ENCODE measurements around the gene PRR14. TPM values are rescaled to one million over a fixed set of nuclear protein-coding genes. Genes with fewer than 3 reads are reported as not detected.

Gene PRR14
- total and polyA plus RNA-seq, 2 of the 4 experiments (the other 2 are of a cell fraction), result 1.4 to 11.9 TPM

DNA sequence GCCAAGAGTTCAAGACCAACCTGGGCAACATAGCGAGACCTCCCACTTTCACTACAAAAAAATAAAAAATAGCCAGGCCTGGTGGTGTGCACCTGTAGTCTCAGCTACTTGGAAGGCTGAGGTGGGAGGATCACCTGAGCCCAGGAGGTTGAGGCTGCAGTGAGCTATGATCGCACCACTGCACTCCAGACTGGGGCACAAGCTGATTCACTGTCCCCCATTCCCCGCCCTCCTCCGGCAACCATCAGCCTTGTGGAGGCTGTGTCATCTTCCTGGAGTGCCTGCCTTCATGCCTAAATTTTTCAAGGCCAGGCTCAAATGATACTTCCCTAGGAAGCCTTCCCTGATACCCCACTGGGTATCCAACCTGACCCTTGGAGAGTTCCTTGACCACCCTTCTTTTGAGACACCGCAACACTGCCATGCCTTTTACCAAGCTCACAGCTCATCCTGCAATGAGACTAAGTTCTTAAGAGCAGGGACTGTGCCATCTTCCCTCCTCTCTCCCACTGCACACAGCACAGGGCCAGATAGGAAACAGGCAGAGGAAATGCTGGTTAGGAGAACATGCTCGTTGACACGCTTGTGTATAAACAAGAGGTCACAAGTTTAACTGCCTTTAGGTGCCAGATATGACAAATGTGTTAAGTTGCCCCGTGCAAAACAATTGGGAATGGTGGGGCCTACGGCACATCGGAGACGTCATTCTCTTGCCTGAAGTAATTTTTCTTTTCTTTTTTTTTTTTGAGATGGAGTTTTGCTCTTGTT, 44.4 kb downstream of the PRR14 start:
- peaks cover 7% of the 10 kb centered on the region for H3K9me1 ChIP-seq (ENCODE audit: insufficient read depth, low read length)
- no peak overlapping the region for H4K5ac ChIP-seq (ENCODE audit: low read depth, low read length)
- peak overlapping the region; percentile 13; the same call in 1 of the 2 replicates for H4K91ac ChIP-seq (ENCODE audit: insufficient read depth, low read depth, low read length)
- no peak overlapping the region for H2BK20ac ChIP-seq (ENCODE audit: low read depth, low read length)
- peak overlapping the region; percentile 42 for H2AK9ac ChIP-seq (replicated peaks; ENCODE audit: low read depth, low read length, poor library complexity)
- no peak overlapping the region for H3K18ac ChIP-seq (ENCODE audit: low read depth, low read length)
- H3K4ac ChIP-seq (ENCODE audit: low read depth, low read length), result no peak overlapping the region
- no peak overlapping the region for H2AK5ac ChIP-seq (ENCODE audit: low read depth, low read length)
- H2BK15ac ChIP-seq (ENCODE audit: low read depth, low read length), result peak overlapping the region; percentile 44; the same call in 1 of the 3 replicates
- peaks cover 6 to 23% of the 10 kb centered on the region in 2 experiments; a peak in 3 of 4 replicates for H3K79me1 ChIP-seq (ENCODE audit: low read depth in 1 of 2, low read length in 2 of 2)
- H3K4me2 ChIP-seq (ENCODE audit: low read depth, low read length), result no peak overlapping the region
- ChIA-PET CTCF (interaction anchor here (1.2 kb wide), 1 partner anchor 9 kb away, joined by 3 read pairs; no protein-coding TSS in a partner anchor), POLR2A (ENCODE audit: unreplicated experiment) (no interaction called here)
- no peak overlapping the region for H3K4me3 ChIP-seq (ENCODE audit: insufficient read depth, low read depth, low read length)
- H4K20me1 ChIP-seq (ENCODE audit: insufficient read depth, low read length), result peaks cover 16% of the 10 kb centered on the region
- H3K14ac ChIP-seq (replicated peaks; ENCODE audit: low read depth, low read length), result no peak overlapping the region
- H4K8ac ChIP-seq (ENCODE audit: low read depth in 2 of 2, low read length in 2 of 2), result no peak overlapping the region
- H2BK120ac ChIP-seq (ENCODE audit: low read depth, low read length), result no peak overlapping the region
- 0 out of 2 replicates have a peak, but pooled peaks cover 2% of the 10 kb centered on the region for H3K27me3 ChIP-seq (ENCODE audit: control insufficient read depth, insufficient read depth, low read length)
- H3K9me3 ChIP-seq (ENCODE audit: control insufficient read depth, insufficient read depth, low read length), result no peaks in the 10 kb centered on the region
- ATAC-seq (ENCODE audit: low read depth), result no peak
- no peak overlapping the region for H3K27ac ChIP-seq (ENCODE audit: insufficient read depth, low read length)
- H3K56ac ChIP-seq (ENCODE audit: extremely low read depth, insufficient read depth, low read length), result no peak overlapping the region
- H3K36me3 ChIP-seq (ENCODE audit: control insufficient read depth, insufficient read depth, low read length), result 0 out of 2 replicates have a peak, but pooled peaks cover 4% of the 10 kb centered on the region
- no peak overlapping the region for H2BK5ac ChIP-seq (ENCODE audit: low read depth, low read length, poor library complexity, severe bottlenecking)
- no peak overlapping the region for H3K9ac ChIP-seq (ENCODE audit: low read depth, low read length)
- in situ Hi-C loops (cut with MboI; ENCODE audit: low sequenced_read_pairs) (no loop called here), intact Hi-C loops (cut with micrococcal nuclease) (loop anchor here (1.0 to 5.0 kb wide), 3 partner anchors 37 to 246 kb away; partner anchors contain the start of genes FBRS and FBXL19), dilution Hi-C loops (cut with HindIII; ENCODE audit: low sequenced_read_pairs, unreplicated experiment) (no loop called here)
- H3K23ac ChIP-seq (ENCODE audit: low read depth, low read length), result no peak overlapping the region
- DNase-seq, result no peak
- WGBS, 2 experiments (ENCODE audit: extremely low coverage in 2 of 2, insufficient read length in 1 of 2), result 62% methylated on average over 2 of the region's 11 CpGs; no CpG with 5 or more reads in 1 of the 2 experiments
- no TSS peak for BruUV-seq (replicated peaks)
- peaks cover 6% of the 10 kb centered on the region for H3K4me1 ChIP-seq (ENCODE audit: control insufficient read depth, insufficient read depth, low read length)
- H2AFZ ChIP-seq (replicated peaks; ENCODE audit: low read length, poor library complexity), result peak overlapping the region; percentile 73
- TF ChIP-seq CEBPB (IDR thresholded peaks at IDR 0.05; ENCODE audit: low read depth, low read length) (no peak), NFE2L2 (IDR thresholded peaks at IDR 0.05; ENCODE audit: low read depth, low read length) (no peak), MAFK (IDR thresholded peaks at IDR 0.05; ENCODE audit: low read depth, low read length) (no peak), POLR2A (IDR thresholded peaks at IDR 0.05; ENCODE audit: low read depth, low read length) (no peak), SMC3 (IDR thresholded peaks at IDR 0.05; ENCODE audit: low read depth, low read length) (no peak), FOS (IDR thresholded peaks at IDR 0.05; ENCODE audit: low read depth, low read length) (no peak), MXI1 (IDR thresholded peaks at IDR 0.05; ENCODE audit: borderline replicate concordance, low read depth, low read length) (no peak), CHD1 (IDR thresholded peaks at IDR 0.05; ENCODE audit: low read depth, low read length) (no peak), RCOR1 (IDR thresholded peaks at IDR 0.05; ENCODE audit: insufficient replicate concordance, low read length) (no peak), BHLHE40 (IDR thresholded peaks at IDR 0.05; ENCODE audit: low read depth, low read length) (no peak), RFX5 (IDR thresholded peaks at IDR 0.05; ENCODE audit: low read depth, low read length) (no peak)
- TF ChIP-seq, protein P1, sequence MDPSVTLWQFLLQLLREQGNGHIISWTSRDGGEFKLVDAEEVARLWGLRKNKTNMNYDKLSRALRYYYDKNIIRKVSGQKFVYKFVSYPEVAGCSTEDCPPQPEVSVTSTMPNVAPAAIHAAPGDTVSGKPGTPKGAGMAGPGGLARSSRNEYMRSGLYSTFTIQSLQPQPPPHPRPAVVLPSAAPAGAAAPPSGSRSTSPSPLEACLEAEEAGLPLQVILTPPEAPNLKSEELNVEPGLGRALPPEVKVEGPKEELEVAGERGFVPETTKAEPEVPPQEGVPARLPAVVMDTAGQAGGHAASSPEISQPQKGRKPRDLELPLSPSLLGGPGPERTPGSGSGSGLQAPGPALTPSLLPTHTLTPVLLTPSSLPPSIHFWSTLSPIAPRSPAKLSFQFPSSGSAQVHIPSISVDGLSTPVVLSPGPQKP (IDR thresholded peaks at IDR 0.05; ENCODE audit: borderline replicate concordance, low read depth, low read length), result no peak
- TF ChIP-seq, protein P2, sequence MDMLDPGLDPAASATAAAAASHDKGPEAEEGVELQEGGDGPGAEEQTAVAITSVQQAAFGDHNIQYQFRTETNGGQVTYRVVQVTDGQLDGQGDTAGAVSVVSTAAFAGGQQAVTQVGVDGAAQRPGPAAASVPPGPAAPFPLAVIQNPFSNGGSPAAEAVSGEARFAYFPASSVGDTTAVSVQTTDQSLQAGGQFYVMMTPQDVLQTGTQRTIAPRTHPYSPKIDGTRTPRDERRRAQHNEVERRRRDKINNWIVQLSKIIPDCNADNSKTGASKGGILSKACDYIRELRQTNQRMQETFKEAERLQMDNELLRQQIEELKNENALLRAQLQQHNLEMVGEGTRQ (IDR thresholded peaks at IDR 0.05; ENCODE audit: low read depth, low read length), result no peak
- TF ChIP-seq, protein P3, sequence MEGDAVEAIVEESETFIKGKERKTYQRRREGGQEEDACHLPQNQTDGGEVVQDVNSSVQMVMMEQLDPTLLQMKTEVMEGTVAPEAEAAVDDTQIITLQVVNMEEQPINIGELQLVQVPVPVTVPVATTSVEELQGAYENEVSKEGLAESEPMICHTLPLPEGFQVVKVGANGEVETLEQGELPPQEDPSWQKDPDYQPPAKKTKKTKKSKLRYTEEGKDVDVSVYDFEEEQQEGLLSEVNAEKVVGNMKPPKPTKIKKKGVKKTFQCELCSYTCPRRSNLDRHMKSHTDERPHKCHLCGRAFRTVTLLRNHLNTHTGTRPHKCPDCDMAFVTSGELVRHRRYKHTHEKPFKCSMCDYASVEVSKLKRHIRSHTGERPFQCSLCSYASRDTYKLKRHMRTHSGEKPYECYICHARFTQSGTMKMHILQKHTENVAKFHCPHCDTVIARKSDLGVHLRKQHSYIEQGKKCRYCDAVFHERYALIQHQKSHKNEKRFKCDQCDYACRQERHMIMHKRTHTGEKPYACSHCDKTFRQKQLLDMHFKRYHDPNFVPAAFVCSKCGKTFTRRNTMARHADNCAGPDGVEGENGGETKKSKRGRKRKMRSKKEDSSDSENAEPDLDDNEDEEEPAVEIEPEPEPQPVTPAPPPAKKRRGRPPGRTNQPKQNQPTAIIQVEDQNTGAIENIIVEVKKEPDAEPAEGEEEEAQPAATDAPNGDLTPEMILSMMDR (conservative IDR thresholded peaks at IDR 0.05; ENCODE audit: low read depth, low read length), result no peak
